HG03439 (cell line): ENCODE data around the gene CTNNA1.

Source experiments
- ATAC-seq: cut with Tn5 transposase; IDR thresholded peaks from one replicate; pipeline ENCODE4 v1.9.1; 2021; ENCODE audit warnings: mild to moderate bottlenecking, moderate library complexity; ENCODE audit not compliant: unreplicated experiment

Gene CTNNA1

GRCh38 chr5:138927979-138928378, 174.8 kb downstream of the CTNNA1 start:
- no peak for ATAC-seq

GRCh38 chr5:138929571-138929955, 176.3 kb downstream of the CTNNA1 start:
- ATAC-seq = no peak

GRCh38 chr5:138930371-138931097, 177.3 kb downstream of the CTNNA1 start:
- no peak for ATAC-seq

GRCh38 chr5:138932171-138932810, 179.1 kb downstream of the CTNNA1 start:
- no peak for ATAC-seq

GRCh38 chr5:138933522-138934290, 180.5 kb downstream of the CTNNA1 start:
- no peak for ATAC-seq

DNA sequence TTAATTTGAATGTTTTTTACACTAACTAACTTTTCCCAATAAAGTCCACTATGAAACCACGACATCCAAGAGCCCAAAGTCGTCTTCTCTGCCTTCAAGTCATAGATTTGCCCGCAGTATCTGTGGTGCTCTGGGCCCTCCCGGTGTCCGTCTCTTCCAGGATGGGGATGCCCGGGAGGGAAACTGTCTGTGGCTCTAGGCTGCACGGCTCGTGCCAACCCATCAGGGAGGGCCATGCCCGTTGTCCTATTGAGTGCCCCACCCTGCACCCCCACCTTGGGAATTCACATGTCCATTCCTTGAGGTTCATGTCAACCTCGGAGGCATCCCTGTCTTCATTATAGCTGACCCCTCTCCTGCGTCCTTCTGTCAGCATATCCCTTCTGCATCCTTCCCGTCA, 181.7 kb downstream of the CTNNA1 start:
- no peak for ATAC-seq

DNA sequence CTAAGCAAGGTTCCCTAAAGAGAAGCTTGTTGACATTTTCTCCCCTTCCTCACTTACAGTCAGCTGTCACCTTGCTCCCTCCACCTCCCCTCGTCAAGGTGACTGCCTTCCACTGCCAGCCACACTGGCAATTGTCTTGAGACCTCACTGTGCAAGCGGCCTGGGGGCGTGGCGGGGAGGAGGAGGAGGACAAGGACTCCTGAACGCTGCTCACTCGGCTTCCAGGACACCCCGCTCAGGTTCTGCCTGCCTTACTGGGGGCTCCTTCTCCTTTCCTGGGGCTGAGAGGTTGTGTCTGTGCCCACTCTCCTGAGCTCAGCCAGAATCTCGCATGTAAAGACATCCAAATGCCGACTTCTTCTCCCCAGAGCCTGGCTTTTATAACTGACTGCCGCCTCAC, 182.2 kb downstream of the CTNNA1 start:
- no peak for ATAC-seq

GRCh38 chr5:138936225-138936967, 183.2 kb downstream of the CTNNA1 start:
- no peak for ATAC-seq

DNA sequence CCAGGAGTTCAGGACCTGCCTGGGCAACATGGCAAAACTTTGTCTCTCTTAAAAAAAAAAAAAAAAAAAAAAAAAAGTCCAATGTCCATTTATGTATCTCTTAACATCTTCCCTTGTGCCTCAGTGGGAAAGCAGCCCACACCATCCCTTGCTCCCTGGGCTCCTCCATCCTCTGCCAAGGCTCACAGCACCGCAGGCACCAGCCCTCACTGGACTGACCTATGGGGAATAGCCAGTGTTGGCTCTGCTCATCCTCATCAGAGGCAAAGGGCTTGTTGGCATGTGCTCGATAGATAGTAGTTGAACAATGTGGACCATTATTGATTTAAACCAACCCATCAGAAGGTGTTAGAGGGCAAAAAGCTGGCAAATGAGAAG, 183.7 kb downstream of the CTNNA1 start:
- no peak for ATAC-seq

DNA sequence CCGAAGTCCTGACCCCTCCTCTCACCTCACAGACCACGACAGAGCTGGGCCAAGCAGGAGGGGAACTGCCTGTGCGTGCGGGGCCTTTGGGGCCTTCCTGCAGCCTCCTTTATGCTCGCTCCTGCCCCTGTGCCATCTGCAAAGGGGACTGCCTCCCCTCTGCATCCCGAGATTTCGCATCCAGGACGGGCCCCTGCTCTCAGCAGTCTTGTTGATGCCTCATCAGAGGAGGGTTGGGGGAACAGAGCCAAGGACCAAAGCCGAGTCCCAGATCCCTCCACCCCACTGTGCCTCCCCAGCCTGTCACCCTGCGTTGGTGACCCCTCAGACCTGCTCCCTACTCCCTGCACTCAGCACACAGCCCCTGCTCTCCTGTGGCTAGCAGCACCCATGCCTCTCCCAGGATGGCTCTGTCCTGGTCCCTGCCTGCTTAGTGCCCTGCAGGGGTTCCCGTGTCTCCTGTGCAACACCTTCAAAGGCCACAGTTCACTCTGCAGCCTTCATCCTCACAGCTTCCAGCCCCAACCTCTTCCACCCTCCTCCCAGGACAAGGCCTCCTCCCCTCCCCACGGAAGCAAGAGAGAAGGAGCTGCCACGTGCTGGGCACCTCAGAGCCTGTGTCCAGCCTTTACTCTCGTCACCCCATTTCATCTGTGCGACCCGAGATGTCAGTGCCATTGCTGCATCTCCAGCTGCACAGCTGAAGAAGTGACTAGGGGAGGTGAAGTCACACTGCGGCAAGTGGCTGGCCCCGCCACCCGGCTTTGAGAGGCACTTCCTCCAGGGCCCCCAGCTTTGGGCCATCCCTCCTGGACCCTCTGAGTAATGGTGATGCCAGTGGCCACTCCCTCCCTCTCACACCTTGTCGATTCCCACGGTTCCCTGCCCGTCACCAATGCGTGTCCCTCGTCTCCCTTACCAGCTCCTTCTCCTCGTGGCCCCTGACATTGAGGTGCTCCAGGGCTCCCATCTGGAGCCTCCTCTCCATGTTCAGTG, 184.5 kb downstream of the CTNNA1 start:
- no peak for ATAC-seq

DNA sequence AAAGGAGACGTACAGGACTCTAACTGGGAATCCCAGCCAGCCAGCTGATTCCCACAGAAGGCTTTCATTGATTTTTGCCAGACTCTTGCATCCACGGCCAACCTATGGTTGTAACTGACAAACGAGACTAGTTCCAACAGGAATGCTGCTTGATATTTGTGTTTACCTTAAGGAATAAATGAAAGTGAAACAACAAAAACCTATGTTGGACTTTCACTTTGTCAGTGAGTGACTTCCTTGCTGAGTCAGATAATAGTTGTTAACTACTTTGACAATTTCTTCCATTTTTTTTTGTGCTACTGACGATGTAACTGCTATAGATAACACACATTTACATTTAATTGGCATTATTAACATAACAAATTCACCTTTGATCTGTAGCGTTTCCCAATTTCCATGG, 185.3 kb downstream of the CTNNA1 start:
- no peak for ATAC-seq

DNA sequence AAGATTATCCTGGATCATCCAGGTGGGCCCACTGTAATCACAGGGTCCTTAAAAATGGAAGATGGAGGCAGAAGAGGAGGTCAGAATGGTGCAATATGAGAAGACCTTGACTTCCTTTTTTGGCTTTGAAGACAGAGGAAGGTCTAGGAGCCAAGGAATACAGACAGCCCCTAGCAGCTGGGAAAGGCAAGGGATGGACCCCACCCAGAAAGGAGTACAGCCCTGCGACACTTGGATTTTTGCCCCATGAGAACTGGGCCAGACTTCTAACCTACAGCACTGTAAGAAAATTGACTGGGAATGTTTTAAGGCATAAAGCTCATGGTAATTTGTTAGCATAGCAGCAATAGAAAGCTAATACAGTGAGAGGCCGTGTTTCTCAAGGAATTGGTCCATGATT, 188.8 kb downstream of the CTNNA1 start:
- no peak for ATAC-seq

DNA sequence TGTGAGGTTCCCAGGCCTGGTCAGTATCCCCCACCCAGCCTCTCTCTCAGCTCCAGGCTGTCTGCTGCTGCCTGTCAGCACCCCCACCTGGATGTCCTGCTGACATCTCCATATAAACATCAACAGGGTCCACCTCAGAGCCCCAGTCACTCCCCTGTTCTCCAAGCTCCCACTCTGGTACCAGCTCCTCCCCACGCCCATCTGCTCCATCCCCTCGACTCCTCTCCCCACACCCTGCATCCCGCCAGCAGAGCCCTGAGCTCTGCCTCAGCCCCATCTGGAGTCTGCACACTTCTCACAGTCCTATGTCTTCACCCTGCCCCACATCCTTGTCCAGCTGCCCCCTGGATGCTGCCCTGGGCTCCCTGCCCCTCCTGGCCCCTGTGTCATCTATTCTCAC, 189.6 kb downstream of the CTNNA1 start:
- ATAC-seq = no peak

GRCh38 chr5:138943599-138944173, 190.5 kb downstream of the CTNNA1 start:
- ATAC-seq = no peak

- ATAC-seq = no peak
Measured at GRCh38 chr5:138944527-138945322, 191.5 kb downstream of the CTNNA1 start.

DNA sequence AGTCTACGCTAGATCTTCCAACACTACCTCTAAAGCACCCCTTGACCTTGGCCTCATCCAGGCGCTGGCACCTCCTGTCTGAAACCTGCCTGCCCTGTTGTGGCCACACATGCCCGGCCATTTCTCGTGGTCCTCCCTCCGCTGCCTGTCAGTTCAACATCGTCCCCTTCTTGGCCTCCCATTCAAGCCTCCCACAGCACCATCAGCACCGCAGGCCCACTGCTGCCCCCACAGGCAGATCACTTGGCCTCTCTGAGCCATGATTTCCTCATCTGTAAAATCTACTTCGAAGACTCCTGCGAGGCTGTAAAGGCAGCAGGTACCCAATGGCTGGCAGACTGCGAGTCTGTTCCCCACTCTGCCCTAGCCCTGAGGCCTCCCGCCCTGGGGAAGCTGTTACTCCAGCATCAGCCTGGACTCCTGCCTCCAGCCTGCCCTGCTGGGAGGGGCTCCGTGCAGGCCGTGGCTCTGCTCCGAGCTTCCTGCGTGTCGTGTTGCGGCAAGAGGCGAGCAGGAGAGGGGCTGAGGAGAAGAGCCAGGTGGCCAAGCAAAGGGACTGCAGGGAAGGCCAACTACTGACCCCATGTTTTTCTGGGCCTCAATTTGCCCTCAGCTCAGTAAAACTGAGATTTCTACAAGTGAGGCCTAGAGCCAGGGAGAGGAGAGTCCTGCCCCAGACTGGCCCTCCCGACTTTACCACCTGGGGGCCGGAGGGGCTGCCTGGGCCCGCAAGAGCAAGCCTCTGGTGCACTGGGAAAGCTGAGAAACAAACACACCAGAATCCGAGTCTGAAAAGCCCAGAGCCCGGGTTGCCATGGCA, 192.4 kb downstream of the CTNNA1 start:
- no peak for ATAC-seq

GRCh38 chr5:138946241-138946623, 193.0 kb downstream of the CTNNA1 start:
- ATAC-seq = no peak
